ENCODE measurements around the gene ZFHX3.

Gene ZFHX3

DNA sequence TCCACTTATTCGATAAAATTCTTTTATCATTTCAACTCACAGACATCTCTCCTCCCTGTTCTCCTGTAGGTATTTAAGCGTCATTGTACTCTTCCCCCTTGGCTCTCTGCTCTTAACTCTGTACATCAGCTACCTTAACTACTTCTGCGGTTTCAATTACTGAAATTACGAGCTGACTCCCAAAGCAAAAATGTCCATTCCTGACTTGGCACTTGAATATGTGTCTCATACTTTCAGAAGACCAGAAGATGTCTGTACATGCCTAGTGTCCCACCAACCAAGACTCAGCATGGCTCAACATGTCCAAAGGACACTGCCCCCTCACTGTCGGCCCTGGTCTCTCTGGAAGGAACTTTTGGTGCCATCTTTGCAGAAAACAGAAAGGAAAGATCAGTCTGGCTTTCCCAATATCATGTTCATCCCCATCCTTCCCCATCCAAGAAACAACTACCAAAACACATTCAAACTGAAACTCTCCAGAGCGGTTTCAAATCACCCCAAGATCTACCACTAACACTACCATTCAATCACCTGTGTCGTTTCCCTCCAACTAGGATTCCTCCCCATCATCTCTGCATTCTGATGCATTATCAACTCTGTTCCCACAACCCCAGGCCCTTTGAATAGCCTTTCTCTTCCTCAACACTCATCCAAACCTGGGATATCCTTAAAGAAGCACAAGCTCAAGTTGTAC lies 74.9 kb downstream of the ZFHX3 start:
- Histone ChIP-seq H3K27me3 (ENCODE audit: low read depth, low read length) (no peaks in the 10 kb centered on the region), H3K9me3 (ENCODE audit: insufficient read depth, low read length) (no peaks in the 10 kb centered on the region), H3K79me2 (ENCODE audit: low read length) (no peaks in the 10 kb centered on the region), H3K27ac (ENCODE audit: low read length) (no peak overlapping the region), H2AFZ (ENCODE audit: low read depth, low read length) (no peak overlapping the region), H3K9ac (ENCODE audit: low read length) (no peak overlapping the region), H3K4me2 (ENCODE audit: low read length) (no peak overlapping the region), H3K4me3 (ENCODE audit: low read length) (no peak overlapping the region), H3K36me3 (replicated peaks; ENCODE audit: low read depth, low read length) (no peaks in the 10 kb centered on the region), H4K20me1 (ENCODE audit: insufficient read depth, low read length) (no peaks in the 10 kb centered on the region; the same call in 1 of the 2 replicates), H3K4me1 (ENCODE audit: low read length) (peaks cover 13% of the 10 kb centered on the region)
- no peak for TF ChIP-seq EZH2phosphoT487 (IDR thresholded peaks at IDR 0.05; ENCODE audit: low read depth)
- TF ChIP-seq, protein P1, sequence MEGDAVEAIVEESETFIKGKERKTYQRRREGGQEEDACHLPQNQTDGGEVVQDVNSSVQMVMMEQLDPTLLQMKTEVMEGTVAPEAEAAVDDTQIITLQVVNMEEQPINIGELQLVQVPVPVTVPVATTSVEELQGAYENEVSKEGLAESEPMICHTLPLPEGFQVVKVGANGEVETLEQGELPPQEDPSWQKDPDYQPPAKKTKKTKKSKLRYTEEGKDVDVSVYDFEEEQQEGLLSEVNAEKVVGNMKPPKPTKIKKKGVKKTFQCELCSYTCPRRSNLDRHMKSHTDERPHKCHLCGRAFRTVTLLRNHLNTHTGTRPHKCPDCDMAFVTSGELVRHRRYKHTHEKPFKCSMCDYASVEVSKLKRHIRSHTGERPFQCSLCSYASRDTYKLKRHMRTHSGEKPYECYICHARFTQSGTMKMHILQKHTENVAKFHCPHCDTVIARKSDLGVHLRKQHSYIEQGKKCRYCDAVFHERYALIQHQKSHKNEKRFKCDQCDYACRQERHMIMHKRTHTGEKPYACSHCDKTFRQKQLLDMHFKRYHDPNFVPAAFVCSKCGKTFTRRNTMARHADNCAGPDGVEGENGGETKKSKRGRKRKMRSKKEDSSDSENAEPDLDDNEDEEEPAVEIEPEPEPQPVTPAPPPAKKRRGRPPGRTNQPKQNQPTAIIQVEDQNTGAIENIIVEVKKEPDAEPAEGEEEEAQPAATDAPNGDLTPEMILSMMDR (IDR thresholded peaks at IDR 0.05; ENCODE audit: low read depth, low read length) = no peak

DNA sequence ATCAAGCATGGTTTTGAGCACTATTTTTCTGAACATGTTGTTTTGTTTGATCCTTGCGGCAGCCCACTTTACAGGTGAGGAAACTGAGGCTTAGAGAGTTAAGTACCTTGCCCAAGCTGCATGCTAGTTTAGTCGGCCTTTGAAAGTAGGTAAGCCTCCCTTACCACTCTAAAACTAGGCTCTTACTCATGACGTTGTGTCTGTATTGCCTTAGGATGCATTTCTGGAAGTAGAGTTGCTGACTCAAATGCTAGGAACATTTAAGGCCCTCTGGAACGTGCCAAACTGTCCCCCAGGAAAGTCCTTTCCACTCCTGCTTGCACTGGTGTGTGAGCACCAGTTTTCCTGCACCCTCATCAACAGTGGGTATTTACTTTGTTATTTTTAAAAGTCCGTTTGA lies 76.6 kb downstream of the ZFHX3 start:
- Histone ChIP-seq H3K79me2 (ENCODE audit: low read length) (no peaks in the 10 kb centered on the region), H2AFZ (ENCODE audit: low read depth, low read length) (no peak overlapping the region), H3K4me1 (ENCODE audit: low read length) (no peaks in the 10 kb centered on the region), H3K4me3 (ENCODE audit: low read length) (no peak overlapping the region), H3K9ac (ENCODE audit: low read length) (no peak overlapping the region), H3K27me3 (ENCODE audit: low read depth, low read length) (no peaks in the 10 kb centered on the region), H3K9me3 (ENCODE audit: insufficient read depth, low read length) (no peaks in the 10 kb centered on the region), H3K4me2 (ENCODE audit: low read length) (no peak overlapping the region), H3K27ac (ENCODE audit: low read length) (no peak overlapping the region), H3K36me3 (replicated peaks; ENCODE audit: low read depth, low read length) (no peaks in the 10 kb centered on the region), H4K20me1 (ENCODE audit: insufficient read depth, low read length) (no peaks in the 10 kb centered on the region; the same call in 1 of the 2 replicates)
- TF ChIP-seq, protein P1 (IDR thresholded peaks at IDR 0.05; ENCODE audit: low read depth, low read length) = no peak
- no peak for TF ChIP-seq EZH2phosphoT487 (IDR thresholded peaks at IDR 0.05; ENCODE audit: low read depth)

DNA sequence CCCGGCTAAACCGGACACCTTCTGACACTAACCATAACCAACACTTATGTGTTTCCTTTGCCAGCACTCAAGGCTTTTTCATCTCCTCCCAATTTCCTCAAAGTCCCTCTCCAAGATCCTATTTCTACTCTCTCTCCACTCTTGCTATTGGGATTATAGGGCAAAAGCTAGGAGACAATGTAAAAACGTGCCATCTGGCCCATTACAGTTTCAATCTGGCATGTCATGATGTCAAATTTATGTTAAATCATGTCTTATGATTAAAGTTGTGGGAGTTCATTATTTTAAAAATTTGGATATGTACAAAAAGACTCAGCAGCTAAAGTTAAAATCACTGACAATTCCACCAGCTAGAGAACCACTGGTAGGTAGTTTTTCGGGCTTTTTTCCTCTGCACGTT lies 77.3 kb downstream of the ZFHX3 start:
- Histone ChIP-seq H4K20me1 (ENCODE audit: insufficient read depth, low read length) (no peaks in the 10 kb centered on the region; the same call in 1 of the 2 replicates), H3K27ac (ENCODE audit: low read length) (no peak overlapping the region), H2AFZ (ENCODE audit: low read depth, low read length) (no peak overlapping the region), H3K79me2 (ENCODE audit: low read length) (no peaks in the 10 kb centered on the region), H3K9me3 (ENCODE audit: insufficient read depth, low read length) (no peaks in the 10 kb centered on the region), H3K4me1 (ENCODE audit: low read length) (no peaks in the 10 kb centered on the region), H3K4me3 (ENCODE audit: low read length) (no peak overlapping the region), H3K27me3 (ENCODE audit: low read depth, low read length) (no peaks in the 10 kb centered on the region), H3K4me2 (ENCODE audit: low read length) (no peak overlapping the region), H3K36me3 (replicated peaks; ENCODE audit: low read depth, low read length) (no peaks in the 10 kb centered on the region), H3K9ac (ENCODE audit: low read length) (no peak overlapping the region)
- TF ChIP-seq, protein P1 (IDR thresholded peaks at IDR 0.05; ENCODE audit: low read depth, low read length) = no peak
- TF ChIP-seq EZH2phosphoT487 (IDR thresholded peaks at IDR 0.05; ENCODE audit: low read depth) = no peak

DNA sequence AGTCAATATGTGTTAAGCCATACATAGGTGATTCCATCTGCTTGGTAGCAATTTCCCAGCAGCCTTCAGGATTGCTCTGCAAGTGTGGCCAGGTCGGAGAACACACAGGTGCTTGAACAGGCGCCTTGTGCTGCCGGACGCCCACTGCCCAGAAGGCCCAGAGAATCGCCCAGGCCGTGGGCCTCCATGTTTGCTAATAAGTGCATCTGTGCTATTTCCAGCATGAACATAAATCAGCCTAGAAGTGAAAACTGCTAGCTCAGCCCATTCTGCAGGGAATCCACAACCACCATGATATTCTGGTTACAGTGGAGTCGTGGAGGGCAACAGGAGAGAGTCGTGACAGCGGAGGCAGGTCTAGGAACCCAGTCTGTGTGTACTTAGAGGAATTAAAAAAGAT lies 78.1 kb downstream of the ZFHX3 start:
- Histone ChIP-seq H3K4me3 (ENCODE audit: low read length) (no peak overlapping the region), H4K20me1 (ENCODE audit: insufficient read depth, low read length) (no peaks in the 10 kb centered on the region; the same call in 1 of the 2 replicates), H3K36me3 (replicated peaks; ENCODE audit: low read depth, low read length) (no peaks in the 10 kb centered on the region), H3K4me1 (ENCODE audit: low read length) (no peaks in the 10 kb centered on the region), H2AFZ (ENCODE audit: low read depth, low read length) (no peak overlapping the region), H3K27me3 (ENCODE audit: low read depth, low read length) (no peaks in the 10 kb centered on the region), H3K9ac (ENCODE audit: low read length) (no peak overlapping the region), H3K4me2 (ENCODE audit: low read length) (no peak overlapping the region), H3K9me3 (ENCODE audit: insufficient read depth, low read length) (no peaks in the 10 kb centered on the region), H3K27ac (ENCODE audit: low read length) (no peak overlapping the region), H3K79me2 (ENCODE audit: low read length) (no peaks in the 10 kb centered on the region)
- TF ChIP-seq, protein P1 (IDR thresholded peaks at IDR 0.05; ENCODE audit: low read depth, low read length) = no peak
- no peak for TF ChIP-seq EZH2phosphoT487 (IDR thresholded peaks at IDR 0.05; ENCODE audit: low read depth)
